Natural killer cell (primary cell): ENCODE data around the gene RNGTT. TPM values are rescaled to one million over a fixed set of nuclear protein-coding genes. Genes with fewer than 3 reads are reported as not detected.

Experiments used
- ATAC-seq, 3 donors: fragments of 150-1000 bp in 2 of 3; fragments of 200-7000 bp in 1 of 3; cut with Tn5 transposase; 1 replicate in 1 of 3; 2 replicates in 2 of 3; pipeline ENCODE4 v1.10.0; 2021; ENCODE audit warnings: mild to moderate bottlenecking in 2 of 3, moderate library complexity in 2 of 3
- DNase-seq, 2 donors: peaks; one replicate each; pipeline versions ENCODE4 v3.0.0 to v3.0.0-alpha.2; 2013 to 2021; ENCODE audit warnings: mixed read lengths in 1 of 2
- H3K27ac ChIP-seq: one replicate; pipeline ENCODE4 v1.5.1; 2013; ENCODE audit warnings: mild to moderate bottlenecking, low read length
- H3K27me3 ChIP-seq: one replicate; pipeline ENCODE4 v1.6.1; 2013; ENCODE audit warnings: low read length; ENCODE audit not compliant: control insufficient read depth, insufficient read depth
- H3K36me3 ChIP-seq: one replicate; pipeline ENCODE4 v1.6.1; 2013; ENCODE audit warnings: low read length; ENCODE audit not compliant: control insufficient read depth, insufficient read depth
- H3K4me1 ChIP-seq: one replicate; pipeline ENCODE4 v1.6.1; 2013; ENCODE audit warnings: low read length; ENCODE audit not compliant: control insufficient read depth, insufficient read depth
- H3K4me3 ChIP-seq: one replicate; pipeline ENCODE4 v1.5.1; 2013; ENCODE audit warnings: low read length
- H3K9me3 ChIP-seq: one replicate; pipeline ENCODE4 v1.6.1; 2013; ENCODE audit warnings: low read length; ENCODE audit not compliant: control insufficient read depth, insufficient read depth
- H3K27ac Mint-ChIP-seq, 2 donors: one replicate each; pipeline ENCODE4 v1.8.0; 2022; ENCODE audit warnings: mild to moderate bottlenecking in 2 of 2, mixed read lengths in 2 of 2, moderate library complexity in 1 of 2
- H3K27me3 Mint-ChIP-seq, 2 donors: one replicate each; pipeline ENCODE4 v1.8.0; 2022; ENCODE audit warnings: low read depth in 2 of 2, mixed read lengths in 2 of 2
- H3K36me3 Mint-ChIP-seq: one replicate; pipeline ENCODE4 v1.8.0; 2022; ENCODE audit warnings: mixed read lengths
- H3K4me1 Mint-ChIP-seq, 2 donors: one replicate each; pipeline ENCODE4 v1.8.0; 2022; ENCODE audit warnings: mixed read lengths in 2 of 2
- H3K4me3 Mint-ChIP-seq: one replicate; pipeline ENCODE4 v1.8.0; 2022; ENCODE audit warnings: mild to moderate bottlenecking, moderate library complexity, mixed read lengths
- H3K9me3 Mint-ChIP-seq, 2 donors: one replicate each; pipeline ENCODE4 v1.8.0; 2022; ENCODE audit warnings: mixed read lengths in 2 of 2
- CTCF ChIP-seq: fragments of 200-600 bp; IDR thresholded peaks from one replicate; pipeline ENCODE4 v1.8.0; 2022; ENCODE audit warnings: antibody characterized with exemption
- WGBS: methylation state at CpG from one replicate; pipeline ENCODE4 v1.1.7; 2013; ENCODE audit warnings: missing lambda C conversion rate; ENCODE audit not compliant: insufficient coverage; 5-methylcytosine and 5-hydroxymethylcytosine counted together
- intact Hi-C: fragments of 100-400 bp; cut with micrococcal nuclease; formaldehyde crosslinking; loops from one replicate; pipeline ENCODE4 v1.14.2; 2022
- total RNA-seq, 4 donors: library from RNA; stranded (reverse); fragments of 120-200 nt in 1 of 4; gene quantifications; one replicate each; pipeline versions ENCODE4 v1.2.3 to v1.2.4, GENCODE V29; 2013 to 2022

Gene RNGTT
- total RNA-seq, 3 donors from 2014 or later (not counting 1 experiment from before 2014, with no cell fraction given): 23.1 to 27.2 (median 23.1) TPM

GRCh38 chr6:88605271-88605670, 358.1 kb downstream of the RNGTT start:
- ATAC-seq: no peak

GRCh38 chr6:88599571-88599970, 363.8 kb downstream of the RNGTT start:
- Histone ChIP-seq H3K4me3 (no peak overlapping the region), H3K4me1 (no peaks in the 10 kb centered on the region), H3K27ac (no peak overlapping the region), H3K36me3 (no peaks in the 10 kb centered on the region), H3K9me3 (no peaks in the 10 kb centered on the region), H3K27me3 (no peaks in the 10 kb centered on the region)
- H3K27ac Mint-ChIP-seq: no peak overlapping the region
- H3K4me1 Mint-ChIP-seq: no peaks in the 10 kb centered on the region
- DNase-seq: no peak
- ATAC-seq: no peak
- no peaks in the 10 kb centered on the region for H3K9me3 Mint-ChIP-seq
- no peak for TF ChIP-seq CTCF
- H3K27me3 Mint-ChIP-seq: peaks cover 0 to 4% of the 10 kb centered on the region in 2 donors
- no peaks in the 10 kb centered on the region for H3K36me3 Mint-ChIP-seq
- no peak overlapping the region for H3K4me3 Mint-ChIP-seq
- intact Hi-C loops: no loop called here
- WGBS: 80% methylated on average over 6 of the region's 6 CpGs

More at GRCh38 chr6:88605271-88605670, 358.1 kb downstream of the RNGTT start:
- Histone ChIP-seq H3K27me3 (no peaks in the 10 kb centered on the region), H3K27ac (no peak overlapping the region), H3K36me3 (no peaks in the 10 kb centered on the region), H3K9me3 (no peaks in the 10 kb centered on the region), H3K4me3 (no peak overlapping the region), H3K4me1 (no peaks in the 10 kb centered on the region)
- TF ChIP-seq CTCF: no peak
- no peaks in the 10 kb centered on the region for H3K4me1 Mint-ChIP-seq
- H3K27ac Mint-ChIP-seq: no peak overlapping the region
- H3K27me3 Mint-ChIP-seq: no peaks in the 10 kb centered on the region
- WGBS: 59% methylated on average over 3 of the region's 3 CpGs
- peaks cover 0 to 2% of the 10 kb centered on the region in 2 donors for H3K9me3 Mint-ChIP-seq
- H3K4me3 Mint-ChIP-seq: no peak overlapping the region
- no peak for DNase-seq
- intact Hi-C loops: no loop called here
- no peaks in the 10 kb centered on the region for H3K36me3 Mint-ChIP-seq

GRCh38 chr6:88596801-88597200, 366.6 kb downstream of the RNGTT start:
- H3K4me3 Mint-ChIP-seq: no peak overlapping the region
- H3K9me3 Mint-ChIP-seq: no peaks in the 10 kb centered on the region
- no peak for TF ChIP-seq CTCF
- Histone ChIP-seq H3K27me3 (no peaks in the 10 kb centered on the region), H3K4me1 (no peaks in the 10 kb centered on the region), H3K9me3 (no peaks in the 10 kb centered on the region), H3K4me3 (no peak overlapping the region), H3K27ac (no peak overlapping the region), H3K36me3 (no peaks in the 10 kb centered on the region)
- intact Hi-C loops: no loop called here
- H3K36me3 Mint-ChIP-seq: no peaks in the 10 kb centered on the region
- ATAC-seq (no peak), DNase-seq (no peak)
- H3K27me3 Mint-ChIP-seq: peaks cover 0 to 4% of the 10 kb centered on the region in 2 donors
- WGBS: 94% methylated on average over 4 of the region's 4 CpGs
- no peaks in the 10 kb centered on the region for H3K4me1 Mint-ChIP-seq
- H3K27ac Mint-ChIP-seq: no peak overlapping the region

GRCh38 chr6:88588938-88589337, 374.5 kb downstream of the RNGTT start:
- Mint-ChIP-seq H3K36me3 (no peaks in the 10 kb centered on the region), H3K4me1 (no peaks in the 10 kb centered on the region), H3K4me3 (no peak overlapping the region), H3K9me3 (no peaks in the 10 kb centered on the region), H3K27ac (no peak overlapping the region), H3K27me3 (peaks cover 0 to 9% of the 10 kb centered on the region in 2 donors)
- Histone ChIP-seq H3K4me3 (no peak overlapping the region), H3K27ac (no peak overlapping the region), H3K27me3 (no peaks in the 10 kb centered on the region), H3K36me3 (no peaks in the 10 kb centered on the region), H3K9me3 (no peaks in the 10 kb centered on the region), H3K4me1 (no peaks in the 10 kb centered on the region)
- ATAC-seq (no peak), DNase-seq (no peak)
- no peak for TF ChIP-seq CTCF
- intact Hi-C loops: no loop called here
- 80% methylated on average over 3 of the region's 3 CpGs for WGBS
